Hindlimb muscle (tissue), 1 donor: ENCODE data around the gene TBC1D9. TPM values are rescaled to one million over a fixed set of nuclear protein-coding genes. Genes with fewer than 3 reads are reported as not detected.

Source experiments
- DNase-seq: peaks from one replicate; pipeline ENCODE4 v3.0.0-alpha.2; 2013
- polyA plus RNA-seq: library from polyadenylated mRNA; unstranded; fragments of 120-200 nt; gene quantifications from one replicate; pipeline ENCODE4 v1.2.1, GENCODE V29; 2013; ENCODE audit not compliant: insufficient read length

Gene TBC1D9
- polyA plus RNA-seq, 1 donor = 15.8 TPM

DNA sequence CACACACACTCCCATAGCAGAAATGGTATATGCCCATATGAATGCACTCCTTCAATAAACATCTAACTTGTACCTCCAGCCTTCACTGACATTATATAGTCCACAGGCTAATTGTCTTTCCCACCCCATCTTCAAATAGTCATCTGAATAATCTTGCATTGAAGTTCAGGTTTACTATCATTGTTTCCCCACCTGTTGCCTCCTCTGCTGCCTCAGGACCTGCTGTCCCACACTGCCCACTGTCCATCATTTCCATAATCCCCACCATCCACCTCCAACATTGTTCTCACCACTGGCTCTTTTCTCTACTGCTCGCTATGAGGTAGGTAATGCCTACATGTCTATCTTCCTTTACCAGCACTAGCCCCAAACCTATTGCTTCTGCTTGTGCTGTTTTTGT is 66.1 kb downstream of the TBC1D9 start:
- DNase-seq = no peak

GRCh38 chr4:140689623-140690022 is 66.6 kb downstream of the TBC1D9 start:
- DNase-seq = no peak

DNA sequence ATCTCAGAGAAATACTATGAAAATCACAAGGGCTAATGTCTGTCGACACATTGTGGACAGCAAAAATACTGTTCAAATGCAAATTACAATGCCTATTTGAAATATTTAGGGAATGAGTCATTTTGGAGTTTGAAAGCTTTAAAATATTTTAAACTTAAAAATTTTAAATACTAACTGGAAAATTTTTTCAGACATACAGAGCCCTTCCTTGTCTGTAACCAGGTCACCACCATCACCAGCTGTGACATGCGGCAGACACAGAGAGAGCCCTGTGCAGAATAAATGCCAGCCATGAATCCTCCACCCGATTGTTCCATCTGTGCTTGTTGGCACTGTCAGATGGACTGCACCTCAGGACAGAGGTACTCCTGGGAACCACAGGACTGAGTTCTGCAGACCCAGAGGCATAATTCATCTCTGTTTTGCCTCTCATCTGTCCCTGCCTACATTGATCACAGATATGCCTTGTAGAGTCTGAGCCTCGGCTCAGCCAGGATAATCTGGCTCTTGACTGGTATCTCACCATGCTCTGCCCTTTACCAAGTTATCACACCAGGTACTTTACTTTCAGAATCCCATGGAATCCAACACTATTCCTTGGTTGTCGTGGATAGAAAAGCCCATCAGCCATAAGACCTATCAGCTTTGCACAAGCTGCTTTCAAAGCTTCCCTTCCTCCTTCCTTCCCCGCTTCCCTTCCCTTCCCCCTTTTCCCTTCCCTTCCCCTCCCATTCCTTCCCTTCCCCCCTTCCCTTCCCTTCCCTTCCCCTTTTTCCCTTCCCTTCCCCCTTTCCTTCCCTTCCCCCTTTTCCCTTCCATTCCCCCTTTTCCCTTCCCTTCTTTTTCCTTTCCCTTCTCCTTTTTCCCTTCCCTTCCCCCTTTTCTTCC is 67.2 kb downstream of the TBC1D9 start:
- DNase-seq = no peak

- DNase-seq = no peak
Measured at GRCh38 chr4:140686796-140687195, 69.4 kb downstream of the TBC1D9 start.

- DNase-seq = no peak
Measured at GRCh38 chr4:140684314-140684713, 71.9 kb downstream of the TBC1D9 start.

- DNase-seq = no peak
Measured at GRCh38 chr4:140681201-140681600, 75.0 kb downstream of the TBC1D9 start.

- no peak for DNase-seq
Measured at GRCh38 chr4:140680686-140681085, 75.5 kb downstream of the TBC1D9 start.

GRCh38 chr4:140679576-140679975 is 76.6 kb downstream of the TBC1D9 start:
- no peak for DNase-seq

DNA sequence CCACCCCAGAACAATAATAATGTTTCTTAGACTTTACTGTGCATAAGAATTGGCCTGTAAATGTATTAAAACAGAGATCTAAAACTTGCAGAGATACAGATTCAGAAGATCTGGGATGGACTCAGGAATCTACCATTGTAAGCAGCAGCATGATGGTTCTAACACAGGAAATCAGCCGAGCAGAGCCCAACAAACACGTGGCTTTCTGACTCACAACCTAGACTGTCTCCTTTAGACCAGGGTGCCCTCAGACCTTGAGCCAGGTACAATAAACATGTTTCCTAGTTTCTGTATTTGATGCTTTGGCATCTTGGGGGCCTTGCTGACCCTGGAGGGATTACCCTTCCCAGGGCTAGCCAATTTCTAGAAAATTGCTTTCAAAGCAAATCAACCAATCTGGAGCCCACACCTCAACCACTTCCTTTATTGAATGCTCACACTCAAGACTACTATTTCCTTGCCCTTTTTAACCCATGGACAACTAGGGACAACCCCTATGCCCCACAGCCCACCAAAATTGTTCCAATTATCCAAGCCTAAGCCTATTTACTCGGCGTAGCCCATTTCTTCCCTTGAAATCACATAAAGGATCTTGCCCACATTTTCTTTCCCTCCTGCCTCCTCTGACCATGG is 80.5 kb downstream of the TBC1D9 start:
- DNase-seq = no peak

- DNase-seq = peak; percentile 11
Measured at GRCh38 chr4:140673729-140674128, 82.5 kb downstream of the TBC1D9 start.

DNA sequence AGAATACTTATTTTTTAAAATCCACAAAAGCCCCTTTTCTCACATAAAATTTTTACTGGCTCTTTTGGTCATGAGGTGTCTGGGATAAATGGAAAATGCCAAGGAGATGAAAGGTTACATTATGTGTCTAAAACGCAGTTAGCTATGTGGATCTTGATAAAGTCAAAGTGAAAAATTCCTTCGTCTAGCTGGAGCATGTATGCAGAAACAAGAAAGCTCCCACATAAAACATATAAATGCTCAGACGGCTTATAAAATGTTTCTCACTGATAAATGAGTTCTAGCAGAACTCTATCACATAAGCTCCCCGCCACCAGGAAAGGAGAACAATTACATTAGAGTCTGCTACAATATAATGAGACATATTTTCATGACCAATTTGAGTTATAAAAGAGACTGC is 83.8 kb downstream of the TBC1D9 start:
- no peak for DNase-seq

GRCh38 chr4:140668111-140668510 is 88.1 kb downstream of the TBC1D9 start:
- no peak for DNase-seq

- DNase-seq = no peak
Measured at GRCh38 chr4:140666889-140667614, 89.1 kb downstream of the TBC1D9 start.

DNA sequence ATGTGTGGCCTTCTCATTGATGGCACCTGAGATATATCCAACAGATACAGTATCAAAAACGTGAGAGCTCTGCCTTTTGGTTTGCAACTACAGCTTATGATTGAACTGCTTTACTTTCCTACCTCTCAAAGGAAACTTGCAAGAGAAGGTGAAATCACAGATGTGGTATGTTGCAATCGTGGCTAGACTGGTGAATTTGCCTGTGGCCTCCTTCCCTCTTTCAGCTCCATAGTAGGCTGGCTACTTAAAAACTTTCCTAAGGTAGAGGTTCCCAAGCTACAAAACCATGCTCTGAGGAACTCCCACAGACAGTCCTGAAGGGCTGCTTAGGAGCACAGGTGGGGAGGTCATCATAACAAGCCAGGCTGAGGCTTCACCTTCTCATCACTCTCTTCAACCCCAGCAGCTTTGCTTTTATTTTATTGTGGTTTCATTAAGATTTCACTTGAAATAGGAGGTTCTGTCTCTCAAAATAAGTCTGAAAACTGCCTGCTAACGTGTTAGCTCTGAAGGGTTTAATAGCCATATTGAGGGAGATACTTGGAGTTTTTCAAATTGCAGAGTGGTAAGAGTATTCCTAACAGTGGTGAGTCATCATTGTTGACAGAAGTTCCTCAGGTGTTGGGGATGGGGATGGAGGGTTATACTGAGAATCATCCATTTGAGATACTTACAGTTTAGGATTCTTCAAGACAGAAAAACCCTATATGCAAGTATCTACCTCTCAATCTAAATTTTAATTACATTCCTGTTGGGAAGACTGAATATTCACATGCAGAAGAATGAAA is 93.9 kb downstream of the TBC1D9 start:
- no peak for DNase-seq

DNA sequence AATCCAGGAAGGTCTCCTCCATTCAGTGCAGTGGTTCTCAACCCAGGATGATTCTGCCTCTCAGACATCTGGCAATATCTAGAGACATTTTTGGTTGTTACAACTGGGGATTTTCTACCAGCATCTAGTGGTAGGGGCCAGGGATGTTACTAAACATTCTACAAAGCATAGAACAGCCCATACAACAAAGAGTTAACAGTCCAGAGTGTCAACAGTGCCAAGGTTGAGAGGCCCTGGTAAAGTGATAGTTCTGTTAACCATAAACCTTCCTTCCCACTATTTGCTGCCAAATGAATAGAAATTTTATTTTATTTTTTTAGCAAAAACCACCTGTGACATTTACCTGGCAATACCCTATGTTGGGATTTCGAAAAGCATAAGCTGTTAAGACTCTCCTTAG is 94.6 kb downstream of the TBC1D9 start:
- no peak for DNase-seq

GRCh38 chr4:140659943-140660700 is 96.1 kb downstream of the TBC1D9 start:
- no peak for DNase-seq

- no peak for DNase-seq
Measured at GRCh38 chr4:140654495-140654814, 101.7 kb downstream of the TBC1D9 start.

- no peak for DNase-seq
Measured at GRCh38 chr4:140653718-140654494, 102.3 kb downstream of the TBC1D9 start.

DNA sequence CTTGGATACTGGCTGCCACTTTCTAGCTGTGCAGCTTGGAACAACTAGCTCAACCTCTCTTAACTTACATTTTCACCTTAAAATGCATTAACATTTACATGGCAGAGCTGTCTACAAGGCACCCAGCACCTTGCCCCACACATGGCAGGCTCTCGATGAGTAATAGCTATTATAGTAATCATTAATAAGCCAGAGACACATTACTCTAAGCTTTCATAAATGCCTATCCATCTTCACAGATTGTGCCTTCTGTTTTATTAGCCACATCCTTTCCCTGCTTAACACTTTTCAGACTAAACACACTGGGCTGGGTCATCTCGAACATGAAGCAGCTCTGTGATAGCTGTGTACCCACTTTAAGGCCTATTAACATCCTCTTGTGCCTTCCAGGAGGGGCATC is 103.6 kb downstream of the TBC1D9 start:
- DNase-seq = no peak

DNA sequence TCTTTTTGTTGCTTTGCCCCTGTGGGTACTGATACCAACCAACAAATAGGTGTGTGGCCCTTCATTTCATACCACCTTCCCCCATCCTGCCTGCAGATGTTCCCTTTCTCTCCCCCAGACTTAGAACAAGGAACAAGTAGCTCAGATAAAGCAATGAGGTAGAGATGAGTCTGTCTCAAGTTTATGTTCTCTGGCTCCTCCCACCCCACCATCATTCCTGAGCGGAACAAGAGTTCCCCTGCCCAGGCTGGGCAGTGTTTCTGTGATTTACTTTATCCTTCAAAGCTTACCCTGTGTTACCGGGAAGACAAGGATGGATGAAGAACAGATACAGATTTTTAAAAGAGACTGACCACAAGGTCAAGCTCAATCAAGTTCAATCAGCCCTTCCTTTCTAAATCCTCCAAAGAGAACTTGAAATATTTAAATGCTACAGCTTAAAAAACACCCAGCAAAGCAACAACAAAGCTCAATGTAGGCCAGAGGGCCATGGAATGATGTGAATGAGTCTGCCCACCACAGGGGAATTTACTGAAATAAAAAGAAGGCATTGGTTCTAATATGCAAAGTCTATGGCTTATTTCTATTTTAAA is 107.4 kb downstream of the TBC1D9 start:
- no peak for DNase-seq
